HepG2 (cell line): ENCODE measurements around the gene SLC4A2. TPM values are rescaled to one million over a fixed set of nuclear protein-coding genes. Genes with fewer than 3 reads are reported as not detected.
A peak's percentile ranks its signal among the peaks of the same experiment; 100 is the strongest.

ENCODE experiments used
- ARNT2 ChIP-seq: sonication (generic); formaldehyde crosslinking; IDR thresholded peaks from 2 replicates; pipeline ENCODE4 v1.8.0; 2022; ENCODE audit warnings: mild to moderate bottlenecking, low read depth, missing genetic modification reagents, moderate library complexity
- ATF7-NPFF ChIP-seq: sonication (generic); formaldehyde crosslinking; IDR thresholded peaks from 2 replicates; pipeline ENCODE4 v1.8.1; 2023; ENCODE audit warnings: mild to moderate bottlenecking, low read depth, missing genetic modification reagents, moderate library complexity
- CEBPG ChIP-seq: IDR thresholded peaks from 2 replicates; pipeline ENCODE4 v1.6.1; 2016
- CHD4 ChIP-seq: fragments of 200-600 bp; sonication (generic); IDR thresholded peaks from 2 replicates; pipeline ENCODE4 v1.7.0; 2017; ENCODE audit warnings: mild to moderate bottlenecking, low read length, borderline replicate concordance
- DPF2 ChIP-seq: sonication (generic); formaldehyde crosslinking; IDR thresholded peaks from 2 replicates; pipeline ENCODE4 v1.4.0; 2020; ENCODE audit warnings: mild to moderate bottlenecking, low read depth, missing genetic modification reagents, borderline replicate concordance
- ETV5 ChIP-seq: IDR thresholded peaks from 2 replicates; pipeline ENCODE4 v1.6.1; 2018; ENCODE audit warnings: missing biosample characterization, missing genetic modification reagents, inconsistent platforms, borderline replicate concordance
- FOXJ3 ChIP-seq: sonication (generic); formaldehyde crosslinking; IDR thresholded peaks from 2 replicates; pipeline ENCODE4 v1.4.0; 2020; ENCODE audit warnings: missing genetic modification reagents, mild to moderate bottlenecking, borderline replicate concordance
- HDAC2 ChIP-seq: sonication (generic); formaldehyde crosslinking; IDR thresholded peaks from 2 replicates; pipeline ENCODE4 v1.4.0; 2020; ENCODE audit warnings: missing genetic modification reagents
- HNRNPL ChIP-seq: fragments of 200-400 bp; formaldehyde crosslinking; IDR thresholded peaks from 2 replicates; pipeline ENCODE4 v1.6.1; 2017; ENCODE audit warnings: mild to moderate bottlenecking, low read depth, low read length
- MEIS2 ChIP-seq: sonication (generic); formaldehyde crosslinking; IDR thresholded peaks from 2 replicates; pipeline ENCODE4 v1.9.0; 2021; ENCODE audit warnings: mild to moderate bottlenecking, missing genetic modification reagents
- POLR2AphosphoS5 ChIP-seq: IDR thresholded peaks from 2 replicates; pipeline ENCODE4 v1.6.1; 2012; ENCODE audit warnings: low read depth, low read length
- SP5 ChIP-seq: IDR thresholded peaks from 2 replicates; pipeline ENCODE4 v1.6.1; 2016; ENCODE audit warnings: low read depth, borderline replicate concordance
- TERF1 ChIP-seq: sonication (generic); formaldehyde crosslinking; IDR thresholded peaks from 2 replicates; pipeline ENCODE4 v1.8.0; 2022; ENCODE audit warnings: mild to moderate bottlenecking, missing genetic modification reagents, moderate library complexity
- TGIF2 ChIP-seq: IDR thresholded peaks from 2 replicates; pipeline ENCODE4 v1.6.1; 2016; ENCODE audit warnings: control low read depth, missing compliant biosample characterization
- THAP11 ChIP-seq: IDR thresholded peaks from 2 replicates; pipeline ENCODE4 v1.6.1; 2016; ENCODE audit warnings: missing biosample characterization, missing genetic modification reagents
- YEATS4 ChIP-seq: sonication (generic); formaldehyde crosslinking; IDR thresholded peaks from 2 replicates; pipeline ENCODE4 v1.4.0; 2020; ENCODE audit warnings: missing genetic modification reagents, borderline replicate concordance
- ZC3H13 ChIP-seq: sonication (generic); formaldehyde crosslinking; IDR thresholded peaks from 2 replicates; pipeline ENCODE4 v1.8.1; 2023; ENCODE audit warnings: mild to moderate bottlenecking, missing genetic modification reagents, moderate library complexity
- ZNF335 ChIP-seq: sonication (generic); formaldehyde crosslinking; IDR thresholded peaks from 2 replicates; pipeline ENCODE4 v1.4.0; 2020; ENCODE audit warnings: missing genetic modification reagents
- ZNF430 ChIP-seq: sonication (generic); formaldehyde crosslinking; IDR thresholded peaks from 2 replicates; pipeline ENCODE4 v1.9.0; 2021; ENCODE audit warnings: mild to moderate bottlenecking, missing genetic modification reagents
- ZNF501 ChIP-seq: sonication (generic); formaldehyde crosslinking; IDR thresholded peaks from 2 replicates; pipeline ENCODE4 v1.5.1; 2020; ENCODE audit warnings: mild to moderate bottlenecking, moderate library complexity, missing genetic modification reagents
- ZNF576 ChIP-seq: sonication (generic); formaldehyde crosslinking; IDR thresholded peaks from 2 replicates; pipeline ENCODE4 v1.4.0; 2020; ENCODE audit warnings: mild to moderate bottlenecking, missing genetic modification reagents
- ZNF598 ChIP-seq: sonication (generic); formaldehyde crosslinking; IDR thresholded peaks from 2 replicates; pipeline ENCODE4 v1.5.1; 2020; ENCODE audit warnings: mild to moderate bottlenecking, missing genetic modification reagents, borderline replicate concordance
- ZSCAN31 ChIP-seq: sonication (generic); formaldehyde crosslinking; IDR thresholded peaks from 2 replicates; pipeline ENCODE4 v1.5.0; 2020; ENCODE audit warnings: low read depth, mild to moderate bottlenecking, missing genetic modification reagents
- polyA plus RNA-seq, 8 experiments: library from polyadenylated mRNA; depleted of rRNA in 3 of 8; stranded (reverse) in 7 of 8; unstranded in 1 of 8; fragments of >200 nt; fragmentation: Illumina TruSeq in 4 of 8; extraction: Trizol in 4 of 8; gene quantifications; 2 replicates each; pipeline versions ENCODE4 v1.2.1 to v1.2.3, GENCODE V29; 2011 to 2016; ENCODE audit warnings: low read depth in 4 of 8, missing spikeins in 1 of 8, mixed read lengths in 1 of 8; ENCODE audit not compliant: insufficient read depth in 1 of 8
- total RNA-seq, 5 experiments: library from RNA; depleted of rRNA; stranded (reverse); fragments of >200 nt; fragmentation: Illumina TruSeq; extraction: Trizol; gene quantifications; 2 replicates each; pipeline ENCODE4 v1.2.3, GENCODE V29; 2016; ENCODE audit warnings: low read depth in 1 of 5
- TF ChIP-seq, protein P1 (sequence below): sonication (generic); formaldehyde crosslinking; conservative IDR thresholded peaks from 2 replicates; pipeline ENCODE4 v1.4.0; 2020; ENCODE audit warnings: mild to moderate bottlenecking, missing genetic modification reagents, moderate library complexity

The SLC4A2 gene
- total and polyA plus RNA-seq, 2 of the 13 experiments (the other 11 are each of a cell fraction or from before 2014, with no cell fraction given) = 51.9 to 73.4 TPM

- TF ChIP-seq SP5 (CRISPR knock-in tag) (peak; percentile 63; the same call in 1 of the 2 replicates), THAP11 (peak; percentile 53), ATF7-NPFF (no peak), ZNF430 (CRISPR knock-in tag) (no peak), DPF2 (CRISPR knock-in tag) (peak; percentile 64), CEBPG (CRISPR knock-in tag) (peak; percentile 21; the same call in 1 of the 2 replicates), ZNF576 (CRISPR knock-in tag) (no peak), ZNF335 (CRISPR knock-in tag) (0 out of 2 replicates have a peak, but pooled peaks have one; percentile 64), HDAC2 (CRISPR knock-in tag) (0 out of 2 replicates have a peak, but pooled peaks have one; percentile 24), ETV5 (CRISPR knock-in tag) (peak; percentile 79), ZNF598 (CRISPR knock-in tag) (peak; percentile 38; the same call in 1 of the 2 replicates), POLR2AphosphoS5 (peak; percentile 64), CHD4 (no peak), YEATS4 (CRISPR knock-in tag) (peak; percentile 41; the same call in 1 of the 2 replicates), ZSCAN31 (no peak), TERF1 (no peak), HNRNPL (peak; percentile 93), ARNT2 (CRISPR knock-in tag) (no peak), ZC3H13 (CRISPR knock-in tag) (no peak), ZNF501 (CRISPR knock-in tag) (peak; percentile 67), TGIF2 (CRISPR knock-in tag) (0 out of 2 replicates have a peak, but pooled peaks have one; percentile 21), MEIS2 (CRISPR knock-in tag) (peak; percentile 60; the same call in 1 of the 2 replicates), FOXJ3 (CRISPR knock-in tag) (0 out of 2 replicates have a peak, but pooled peaks have one; percentile 19)
- TF ChIP-seq, protein P1, sequence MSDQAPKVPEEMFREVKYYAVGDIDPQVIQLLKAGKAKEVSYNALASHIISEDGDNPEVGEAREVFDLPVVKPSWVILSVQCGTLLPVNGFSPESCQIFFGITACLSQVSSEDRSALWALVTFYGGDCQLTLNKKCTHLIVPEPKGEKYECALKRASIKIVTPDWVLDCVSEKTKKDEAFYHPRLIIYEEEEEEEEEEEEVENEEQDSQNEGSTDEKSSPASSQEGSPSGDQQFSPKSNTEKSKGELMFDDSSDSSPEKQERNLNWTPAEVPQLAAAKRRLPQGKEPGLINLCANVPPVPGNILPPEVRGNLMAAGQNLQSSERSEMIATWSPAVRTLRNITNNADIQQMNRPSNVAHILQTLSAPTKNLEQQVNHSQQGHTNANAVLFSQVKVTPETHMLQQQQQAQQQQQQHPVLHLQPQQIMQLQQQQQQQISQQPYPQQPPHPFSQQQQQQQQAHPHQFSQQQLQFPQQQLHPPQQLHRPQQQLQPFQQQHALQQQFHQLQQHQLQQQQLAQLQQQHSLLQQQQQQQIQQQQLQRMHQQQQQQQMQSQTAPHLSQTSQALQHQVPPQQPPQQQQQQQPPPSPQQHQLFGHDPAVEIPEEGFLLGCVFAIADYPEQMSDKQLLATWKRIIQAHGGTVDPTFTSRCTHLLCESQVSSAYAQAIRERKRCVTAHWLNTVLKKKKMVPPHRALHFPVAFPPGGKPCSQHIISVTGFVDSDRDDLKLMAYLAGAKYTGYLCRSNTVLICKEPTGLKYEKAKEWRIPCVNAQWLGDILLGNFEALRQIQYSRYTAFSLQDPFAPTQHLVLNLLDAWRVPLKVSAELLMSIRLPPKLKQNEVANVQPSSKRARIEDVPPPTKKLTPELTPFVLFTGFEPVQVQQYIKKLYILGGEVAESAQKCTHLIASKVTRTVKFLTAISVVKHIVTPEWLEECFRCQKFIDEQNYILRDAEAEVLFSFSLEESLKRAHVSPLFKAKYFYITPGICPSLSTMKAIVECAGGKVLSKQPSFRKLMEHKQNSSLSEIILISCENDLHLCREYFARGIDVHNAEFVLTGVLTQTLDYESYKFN (CRISPR knock-in tag) = peak; percentile 83
Measured at GRCh38 chr7:151012031-151012692, 47.2 kb upstream of the SLC4A2 start (continued).
